K562 (cell line): ENCODE data around the gene CNOT1. TPM values are rescaled to one million over a fixed set of nuclear protein-coding genes. Genes with fewer than 3 reads are reported as not detected.

Experiments used
- ATAC-seq: fragments of 200-7000 bp; cut with Tn5 transposase; 3 replicates; pipeline ENCODE4 v1.9.1; 2020; ENCODE audit warnings: moderate library complexity
- BruUV-seq: library from RNA; stranded (reverse); fragments of 400-500 nt; replicated peaks from 2 replicates; lab custom pipeline; 2021; lab: Mats Ljungman, UMichigan
- CTCF ChIA-PET: fragments of 300-600 bp; formaldehyde crosslinking; extraction: SDS; loops from one replicate; lab custom pipeline; 2021; ENCODE audit warnings: low intra/inter-chr PET ratio; lab: Yijun Ruan, JAX
- POLR2A ChIA-PET: fragments of 300-600, 350-650 bp; sonication (Branson Sonifier 250); formaldehyde crosslinking; extraction: SDS; loops from one replicate; lab custom pipeline; 2021; ENCODE audit warnings: antibody characterized with exemption, inconsistent platforms; lab: Yijun Ruan, JAX
- DNase-seq, 4 experiments: peaks; one replicate each; pipeline versions ENCODE4 v3.0.0 to v3.0.0-alpha.2; 2011 to 2018; ENCODE audit warnings: low spot score in 3 of 4, mixed read lengths in 3 of 4; ENCODE audit errors: extremely low read depth in 1 of 4
- FAIRE-seq: peaks from 2 replicates; lab custom pipeline; 2011; peaks lifted over from hg19 to GRCh38; lab: Jason Lieb, UNC
- H2AFZ ChIP-seq: 2 replicates; pipeline ENCODE4 v1.6.0; 2011; ENCODE audit warnings: low read depth, low read length, control low read depth, inconsistent platforms
- H3K27ac ChIP-seq: fragments of 200-600 bp; 3 replicates; pipeline ENCODE4 v1.8.0; 2011; ENCODE audit warnings: low read depth, mild to moderate bottlenecking, control low read depth, inconsistent platforms, low read length, moderate library complexity, mixed read lengths; ENCODE audit errors: extremely low read depth
- H3K27me3 ChIP-seq, 2 experiments: fragments of 300-600 bp in 1 of 2; 2 replicates in 1 of 2; 3 replicates in 1 of 2; pipeline versions ENCODE4 v1.6.0 to v1.8.0; 2011; ENCODE audit warnings: inconsistent platforms in 2 of 2, low read length in 2 of 2, mild to moderate bottlenecking in 1 of 2, mixed read lengths in 1 of 2, moderate library complexity in 1 of 2; ENCODE audit not compliant: control insufficient read depth in 2 of 2, insufficient read depth in 2 of 2
- H3K36me3 ChIP-seq: fragments of 300-600 bp; 3 replicates; pipeline ENCODE4 v1.8.0; 2011; ENCODE audit warnings: mild to moderate bottlenecking, low read length, inconsistent platforms; ENCODE audit not compliant: control insufficient read depth, insufficient read depth
- H3K4me1 ChIP-seq, 2 experiments: fragments of 200-600 bp in 1 of 2; replicated peaks in 1 of 2; 2 replicates in 1 of 2; 3 replicates in 1 of 2; pipeline versions ENCODE4 v1.5.1 to v1.8.0; 2011; ENCODE audit warnings: inconsistent platforms in 2 of 2, low read length in 2 of 2, mild to moderate bottlenecking in 1 of 2, mixed read lengths in 1 of 2, moderate library complexity in 1 of 2; ENCODE audit not compliant: control insufficient read depth in 2 of 2, insufficient read depth in 2 of 2
- H3K4me2 ChIP-seq: 2 replicates; pipeline ENCODE4 v1.6.1; 2011; ENCODE audit warnings: low read length, control low read depth, inconsistent platforms, mixed read lengths; ENCODE audit not compliant: insufficient read depth
- H3K4me3 ChIP-seq: fragments of 200-600 bp; sonication (generic), shearing (Covaris generic); 2 replicates; pipeline ENCODE4 v1.5.1; 2016; ENCODE audit warnings: control low read depth, inconsistent platforms
- H3K79me2 ChIP-seq: fragments of 200-600 bp; 3 replicates; pipeline ENCODE4 v1.8.0; 2011; ENCODE audit warnings: low read length, inconsistent platforms; ENCODE audit not compliant: control insufficient read depth, insufficient read depth
- H3K9ac ChIP-seq, 2 experiments: 2 replicates each; pipeline versions ENCODE4 v1.6.0 to v1.6.1; 2011; ENCODE audit warnings: low read depth in 2 of 2, low read length in 2 of 2, control low read depth in 1 of 2, inconsistent platforms in 1 of 2, mild to moderate bottlenecking in 1 of 2, mixed read lengths in 1 of 2; ENCODE audit not compliant: insufficient read depth in 1 of 2
- H3K9me1 ChIP-seq: one replicate; pipeline ENCODE4 v1.6.0; 2011; ENCODE audit warnings: inconsistent platforms, mild to moderate bottlenecking, low read length, moderate library complexity; ENCODE audit not compliant: control insufficient read depth, insufficient read depth
- H3K9me3 ChIP-seq: replicated peaks from 2 replicates; pipeline ENCODE4 v1.5.1; 2011; ENCODE audit warnings: low read depth, low read length, inconsistent platforms; ENCODE audit not compliant: control insufficient read depth, insufficient read depth
- H4K20me1 ChIP-seq: replicated peaks from 2 replicates; pipeline ENCODE4 v1.6.1; 2011; ENCODE audit warnings: low read length, inconsistent platforms, mixed read lengths; ENCODE audit not compliant: control insufficient read depth, insufficient read depth
- ARID2 ChIP-seq: fragments of 450-650 bp; IDR thresholded peaks from 2 replicates; pipeline ENCODE4 v1.6.1; 2017; ENCODE audit warnings: antibody characterized with exemption, mild to moderate bottlenecking
- CSDE1 ChIP-seq, 2 experiments: fragments of 450-650 bp; IDR thresholded peaks; 2 replicates each; pipeline ENCODE4 v1.6.1; 2016; ENCODE audit warnings: mild to moderate bottlenecking in 1 of 2
- FIP1L1 ChIP-seq: fragments of 200-400 bp; formaldehyde crosslinking; IDR thresholded peaks from 2 replicates; pipeline ENCODE4 v1.6.1; 2018; ENCODE audit warnings: mild to moderate bottlenecking, low read depth, low read length; ENCODE audit not compliant: poor library complexity, severe bottlenecking
- KLF16 ChIP-seq: IDR thresholded peaks from 2 replicates; pipeline ENCODE4 v1.6.1; 2016; ENCODE audit warnings: antibody characterized with exemption
- MECOM ChIP-seq: fragments of 250-450 bp; sonication (Bioruptor Pico); IDR thresholded peaks from 2 replicates; pipeline ENCODE4 v1.8.0; 2022; ENCODE audit warnings: inconsistent platforms
- PHTF2 ChIP-seq: fragments of 250-450 bp; sonication (Bioruptor Pico); IDR thresholded peaks from 2 replicates; pipeline ENCODE4 v1.5.0; 2021; ENCODE audit warnings: mild to moderate bottlenecking
- RBBP5 ChIP-seq: fragments of 200-600 bp; sonication (generic); IDR thresholded peaks from 2 replicates; pipeline ENCODE4 v1.6.1; 2012; ENCODE audit warnings: borderline replicate concordance, mild to moderate bottlenecking, low read length, control low read depth, inconsistent platforms; ENCODE audit not compliant: insufficient read depth, poor library complexity, severe bottlenecking
- WGBS: fragments of 100-300 bp; shearing (Covaris generic); methylation state at CpG from one replicate; pipeline ENCODE4 v1.1.6; 2016; ENCODE audit warnings: low coverage, mixed read lengths; ENCODE audit not compliant: insufficient coverage; ENCODE audit errors: missing lambda C conversion rate; 5-methylcytosine and 5-hydroxymethylcytosine counted together
- in situ Hi-C: fragments of 300-500 bp; cut with MboI; formaldehyde crosslinking; loops from 4 replicates; pipeline ENCODE4 v1.15.0; 2018; ENCODE audit warnings: inconsistent platforms, mixed read lengths
- intact Hi-C: fragments of 100-400 bp; cut with micrococcal nuclease; formaldehyde crosslinking; loops from 2 replicates; pipeline ENCODE4 v1.14.2; 2022
- polyA plus RNA-seq, 8 experiments: library from polyadenylated mRNA; depleted of rRNA in 4 of 8; stranded (reverse) in 5 of 8; unstranded in 3 of 8; fragments of >200 nt; fragmentation: Nextera tagmentation in 2 of 8; fragmentation: Illumina TruSeq in 1 of 8; extraction: Ambion mirVana in 2 of 8; extraction: Trizol in 1 of 8; gene quantifications; 2 replicates each; pipeline versions ENCODE4 v1.2.1 to v1.2.3, GENCODE V29; 2011 to 2014; ENCODE audit warnings: inconsistent platforms in 1 of 8, missing spikeins in 1 of 8
- total RNA-seq, 7 experiments: library from RNA; depleted of rRNA in 6 of 7; stranded (reverse); fragments of >200 nt in 6 of 7; fragmentation: Illumina TruSeq in 2 of 7; extraction: Trizol in 2 of 7; gene quantifications; 2 replicates each; pipeline versions ENCODE4 v1.2.1 to v1.2.3, GENCODE V29; 2011 to 2021; ENCODE audit warnings: low replicate concordance in 1 of 7
- TF ChIP-seq, protein P1 (sequence below), 2 experiments: fragments of 450-650 bp; IDR thresholded peaks; 2 replicates each; pipeline ENCODE4 v1.6.1; 2016; ENCODE audit warnings: mild to moderate bottlenecking in 2 of 2, borderline replicate concordance in 1 of 2, low read depth in 1 of 2, moderate library complexity in 1 of 2

Gene CNOT1
- total and polyA plus RNA-seq, 9 of the 15 experiments (the other 6 are each of a cell fraction or from before 2014, with no cell fraction given), result 110 to 270 (median 220) TPM

DNA sequence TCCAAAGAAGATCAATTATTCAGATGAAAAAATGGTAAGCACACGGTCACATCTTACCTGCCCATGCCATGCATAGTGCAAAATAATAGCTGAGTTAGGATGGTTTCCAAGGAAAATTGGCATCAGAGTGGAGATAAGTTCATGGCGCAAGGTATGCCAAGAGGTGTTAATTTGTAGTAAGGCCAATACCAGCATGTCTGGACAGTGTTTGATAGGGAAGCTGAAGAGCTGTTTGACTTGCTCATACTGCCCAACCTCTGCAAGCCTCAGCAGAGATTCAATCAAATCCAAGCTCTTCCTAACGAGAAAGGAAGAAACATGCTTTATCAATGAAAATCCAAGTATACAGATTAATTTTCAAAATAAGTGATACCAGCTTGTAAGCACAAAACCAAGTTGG is 51.0 kb downstream of the CNOT1 start:
- Histone ChIP-seq H4K20me1 (no peaks in the 10 kb centered on the region), H3K36me3 (peaks cover 99% of the 10 kb centered on the region), H3K9me3 (no peaks in the 10 kb centered on the region), H3K79me2 (peaks cover 3% of the 10 kb centered on the region; the same call in 2 of the 3 replicates), H2AFZ (no peak overlapping the region), H3K9me1 (no peaks in the 10 kb centered on the region), H3K4me3 (no peak overlapping the region), H3K27me3 (no peaks in the 10 kb centered on the region), H3K9ac (no peak overlapping the region), H3K4me2 (no peak overlapping the region), H3K27ac (no peak overlapping the region), H3K4me1 (no peaks in the 10 kb centered on the region)
- BruUV-seq, result no TSS peak
- no peak for ATAC-seq
- no peak for FAIRE-seq
- intact Hi-C loops (loop anchor here (5.0 kb wide), 1 partner anchor 36 kb away; no protein-coding TSS in a partner anchor), in situ Hi-C loops (no loop called here)
- ChIA-PET POLR2A (interaction anchor here (0.9 to 1.8 kb wide), 2 partner anchors 11 to 45 kb away, joined by 4 read pairs; no protein-coding TSS in a partner anchor), CTCF (no interaction called here)
- 91% methylated on average over 3 of the region's 3 CpGs for WGBS
- DNase-seq, result no peak
- no peak for TF ChIP-seq MECOM
- no peak for TF ChIP-seq RBBP5
- no peak for TF ChIP-seq FIP1L1

DNA sequence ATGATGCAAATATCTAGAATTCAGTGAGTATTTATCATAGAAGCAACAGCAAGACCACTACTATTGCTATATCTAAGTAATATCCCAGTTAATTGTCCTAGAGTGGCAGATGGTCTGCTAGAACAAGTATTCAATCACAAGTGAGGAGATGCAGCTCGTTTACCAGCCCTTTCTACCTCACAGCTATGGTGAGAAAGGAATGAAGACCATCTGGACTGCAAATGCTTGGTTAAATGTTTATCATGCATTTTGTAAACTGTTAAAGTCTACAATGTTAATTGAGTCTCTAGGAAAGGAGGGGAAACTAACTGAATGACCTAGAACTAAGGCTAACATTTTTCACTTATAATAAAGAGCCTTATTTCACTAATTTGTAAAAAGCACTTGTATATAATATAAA is 52.5 kb downstream of the CNOT1 start:
- Histone ChIP-seq H3K36me3 (peaks cover 93% of the 10 kb centered on the region), H3K4me3 (no peak overlapping the region), H2AFZ (no peak overlapping the region), H3K79me2 (peaks cover 3% of the 10 kb centered on the region; the same call in 2 of the 3 replicates), H3K9ac (no peak overlapping the region), H3K4me1 (no peaks in the 10 kb centered on the region), H4K20me1 (no peaks in the 10 kb centered on the region), H3K27me3 (no peaks in the 10 kb centered on the region), H3K9me3 (no peaks in the 10 kb centered on the region), H3K27ac (no peak overlapping the region), H3K4me2 (no peak overlapping the region), H3K9me1 (no peaks in the 10 kb centered on the region)
- in situ Hi-C loops, result no loop called here
- no peak for FAIRE-seq
- 47% methylated on average over 1 of the region's 1 CpG for WGBS
- CTCF ChIA-PET, result no interaction called here
- no peak for ATAC-seq
- BruUV-seq, result no TSS peak
- DNase-seq, result no peak
- intact Hi-C loops, result loop anchor here (5.0 kb wide), 1 partner anchor 35 kb away; no protein-coding TSS in a partner anchor
- POLR2A ChIA-PET, result interaction anchor here (1.2 kb wide), 1 partner anchor 42 kb away, joined by 4 read pairs; no protein-coding TSS in a partner anchor
- TF ChIP-seq PHTF2 (CRISPR knock-in tag) (no peak), CSDE1 (IDR thresholded peaks at IDR 0.05) (no peak), ARID2 (no peak), KLF16 (no peak)
- TF ChIP-seq, protein P1, sequence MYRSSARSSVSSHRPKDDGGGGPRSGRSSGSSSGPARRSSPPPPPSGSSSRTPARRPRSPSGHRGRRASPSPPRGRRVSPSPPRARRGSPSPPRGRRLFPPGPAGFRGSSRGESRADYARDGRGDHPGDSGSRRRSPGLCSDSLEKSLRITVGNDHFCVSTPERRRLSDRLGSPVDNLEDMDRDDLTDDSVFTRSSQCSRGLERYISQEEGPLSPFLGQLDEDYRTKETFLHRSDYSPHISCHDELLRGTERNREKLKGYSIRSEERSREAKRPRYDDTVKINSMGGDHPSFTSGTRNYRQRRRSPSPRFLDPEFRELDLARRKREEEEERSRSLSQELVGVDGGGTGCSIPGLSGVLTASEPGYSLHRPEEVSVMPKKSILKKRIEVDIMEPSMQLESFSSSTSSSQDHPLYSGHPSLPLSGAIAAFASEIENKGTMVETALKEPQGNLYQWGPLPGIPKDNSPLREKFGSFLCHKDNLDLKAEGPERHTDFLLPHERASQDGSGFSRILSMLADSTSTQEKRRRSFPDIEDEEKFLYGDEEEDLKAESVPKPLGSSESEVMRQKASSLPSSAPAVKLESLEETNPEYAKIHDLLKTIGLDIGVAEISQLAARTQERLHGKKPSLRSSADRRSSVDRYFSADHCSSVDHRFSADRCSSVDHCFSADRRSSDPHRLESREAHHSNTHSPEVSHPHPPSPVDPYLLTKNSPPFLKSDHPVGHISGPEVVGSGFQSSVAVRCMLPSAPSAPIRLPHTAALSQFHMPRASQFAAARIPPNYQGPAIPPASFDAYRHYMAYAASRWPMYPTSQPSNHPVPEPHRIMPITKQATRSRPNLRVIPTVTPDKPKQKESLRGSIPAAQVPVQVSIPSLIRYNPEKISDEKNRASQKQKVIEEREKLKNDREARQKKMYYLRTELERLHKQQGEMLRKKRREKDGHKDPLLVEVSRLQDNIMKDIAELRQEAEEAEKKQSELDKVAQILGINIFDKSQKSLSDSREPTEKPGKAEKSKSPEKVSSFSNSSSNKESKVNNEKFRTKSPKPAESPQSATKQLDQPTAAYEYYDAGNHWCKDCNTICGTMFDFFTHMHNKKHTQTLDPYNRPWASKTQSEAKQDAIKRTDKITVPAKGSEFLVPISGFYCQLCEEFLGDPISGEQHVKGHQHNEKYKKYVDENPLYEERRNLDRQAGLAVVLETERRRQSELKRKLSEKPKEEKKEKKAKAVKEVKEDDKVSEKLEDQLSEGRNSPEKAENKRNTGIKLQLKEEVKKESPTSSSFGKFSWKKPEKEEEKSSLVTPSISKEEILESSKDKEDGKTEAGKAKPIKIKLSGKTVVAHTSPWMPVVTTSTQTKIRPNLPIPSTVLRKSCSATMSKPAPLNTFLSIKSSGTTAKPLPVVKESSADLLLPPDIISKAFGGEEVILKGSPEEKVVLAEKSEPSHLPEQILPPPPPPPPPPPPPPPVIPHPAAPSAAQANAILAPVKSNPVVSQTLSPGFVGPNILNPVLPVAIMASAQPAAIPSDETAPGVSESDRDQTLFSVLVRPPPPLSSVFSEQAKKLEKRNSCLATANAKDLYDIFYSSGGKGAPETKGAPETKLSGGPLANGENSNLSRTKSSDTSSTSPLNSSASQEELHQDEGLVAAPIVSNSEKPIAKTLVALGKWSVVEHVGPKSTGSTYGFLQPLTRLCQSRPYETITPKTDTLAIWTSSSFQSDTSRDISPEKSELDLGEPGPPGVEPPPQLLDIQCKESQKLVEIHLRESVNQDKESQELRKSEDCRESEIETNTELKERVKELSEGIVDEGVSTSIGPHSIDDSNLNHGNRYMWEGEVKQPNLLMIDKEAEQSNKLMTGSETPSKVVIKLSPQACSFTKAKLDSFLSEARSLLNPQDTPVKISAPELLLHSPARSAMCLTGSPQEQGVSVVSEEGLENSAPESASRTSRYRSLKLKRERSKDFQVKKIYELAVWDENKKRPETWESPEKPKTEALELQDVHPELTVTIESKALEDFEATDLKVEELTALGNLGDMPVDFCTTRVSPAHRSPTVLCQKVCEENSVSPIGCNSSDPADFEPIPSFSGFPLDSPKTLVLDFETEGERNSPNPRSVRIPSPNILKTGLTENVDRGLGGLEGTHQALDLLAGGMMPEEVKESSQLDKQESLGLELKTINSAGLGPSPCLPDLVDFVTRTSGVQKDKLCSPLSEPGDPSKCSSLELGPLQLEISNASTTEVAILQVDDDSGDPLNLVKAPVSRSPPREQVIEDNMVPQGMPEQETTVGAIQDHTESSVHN (IDR thresholded peaks at IDR 0.05; ENCODE audit: borderline replicate concordance in 1 of 2, low read depth in 1 of 2), result no peak
